HG03064 (cell line): Measurements from ENCODE around the gene MAD2L1BP.

Source experiments
- ATAC-seq: cut with Tn5 transposase; IDR thresholded peaks from one replicate; pipeline ENCODE4 v1.9.1; 2021; ENCODE audit warnings: low read depth; ENCODE audit not compliant: unreplicated experiment

MAD2L1BP gene

DNA sequence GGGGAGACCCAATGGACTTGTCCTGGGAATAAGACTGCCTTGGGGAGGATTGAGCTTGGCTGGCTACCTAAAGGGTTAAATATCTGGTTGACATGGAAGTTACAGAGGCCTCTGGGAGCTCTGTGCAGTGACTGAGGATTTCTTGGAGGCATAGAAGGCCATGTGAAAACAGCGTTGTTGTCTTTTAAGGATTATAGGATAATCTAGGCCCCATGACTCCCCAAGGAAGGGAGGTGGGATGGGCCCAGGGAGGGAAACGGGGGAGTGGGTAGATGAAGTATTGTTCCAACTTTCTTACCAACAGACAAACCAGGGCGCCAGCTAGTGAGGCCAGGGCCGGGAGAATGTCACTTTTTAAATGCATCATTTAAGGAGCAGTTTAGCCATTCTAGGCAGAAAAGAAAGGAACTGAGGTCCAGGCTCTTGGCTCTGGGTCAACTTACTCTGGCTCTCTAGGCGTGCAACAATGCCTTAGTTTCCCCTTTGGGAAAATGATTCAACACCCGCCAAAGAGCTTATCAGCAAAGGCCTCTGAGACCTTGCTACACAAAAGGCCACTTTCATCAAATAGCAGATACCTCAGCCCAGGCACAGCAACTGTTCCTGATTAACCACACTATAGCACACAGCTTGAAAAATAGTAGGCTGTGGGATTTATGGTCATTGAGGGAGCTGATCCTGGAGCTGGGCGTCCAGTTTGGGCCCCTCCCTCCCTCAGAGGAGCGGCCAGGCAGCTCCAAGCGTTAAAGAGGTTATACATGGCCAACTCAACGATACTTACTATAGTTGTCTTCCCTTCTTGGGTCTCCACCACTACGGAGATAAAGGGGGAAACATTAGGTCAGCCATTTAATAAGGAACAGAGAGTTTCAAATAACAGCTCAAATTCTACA lies 44.9 kb downstream of the MAD2L1BP start:
- ATAC-seq, result no peak

DNA sequence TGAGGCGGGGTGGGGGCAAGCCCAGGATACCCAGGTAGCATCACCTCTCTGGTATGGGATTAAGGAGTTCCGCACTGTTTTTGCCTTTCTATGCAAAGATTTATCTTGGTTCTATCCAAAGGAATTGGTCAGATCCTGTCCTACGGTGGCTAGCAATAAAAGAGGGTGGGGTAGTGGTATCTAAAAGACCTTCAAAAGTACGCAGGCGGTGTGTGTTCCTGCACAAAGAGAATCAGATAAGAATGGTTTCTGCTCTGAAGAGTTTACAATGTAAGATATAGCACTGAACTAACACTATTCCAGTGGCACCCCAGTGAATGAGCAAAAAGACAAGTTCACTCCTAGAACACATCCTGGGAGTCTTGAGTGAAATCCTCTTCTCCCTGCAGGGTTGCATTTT lies 45.7 kb downstream of the MAD2L1BP start:
- ATAC-seq, result no peak

DNA sequence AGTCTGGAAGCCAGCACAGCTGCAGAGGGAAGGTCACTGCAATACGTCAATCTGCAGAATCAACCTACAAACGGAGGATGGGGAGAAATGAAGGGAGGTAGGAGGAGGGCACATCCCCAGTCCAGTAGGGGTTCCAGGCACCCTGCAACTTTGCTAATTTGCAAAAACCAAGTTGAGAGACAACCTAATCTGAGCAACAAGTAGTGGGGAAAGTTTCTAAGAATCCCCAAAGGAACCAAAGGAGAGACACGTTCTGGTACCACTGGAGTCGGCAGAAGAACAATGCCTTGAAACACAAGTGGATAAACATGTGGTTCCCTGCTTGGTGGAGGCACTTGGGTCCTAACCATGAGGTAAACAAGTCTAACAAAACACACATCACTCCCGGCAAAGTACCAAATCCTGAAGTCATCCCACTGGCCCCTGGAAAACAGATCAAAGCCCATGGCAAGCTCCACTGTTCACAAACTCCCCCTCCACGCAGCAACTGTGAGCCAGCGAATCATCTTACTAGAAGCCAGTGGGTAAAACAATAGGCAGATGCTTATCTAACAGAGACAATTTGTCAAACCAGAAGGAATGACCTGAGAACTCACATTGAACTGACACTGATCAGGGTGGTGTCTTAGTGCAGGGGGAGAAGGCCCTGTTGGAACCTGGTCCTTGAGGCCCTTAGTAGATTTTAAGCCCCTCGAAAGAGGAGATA lies 47.2 kb downstream of the MAD2L1BP start:
- ATAC-seq, result no peak

DNA sequence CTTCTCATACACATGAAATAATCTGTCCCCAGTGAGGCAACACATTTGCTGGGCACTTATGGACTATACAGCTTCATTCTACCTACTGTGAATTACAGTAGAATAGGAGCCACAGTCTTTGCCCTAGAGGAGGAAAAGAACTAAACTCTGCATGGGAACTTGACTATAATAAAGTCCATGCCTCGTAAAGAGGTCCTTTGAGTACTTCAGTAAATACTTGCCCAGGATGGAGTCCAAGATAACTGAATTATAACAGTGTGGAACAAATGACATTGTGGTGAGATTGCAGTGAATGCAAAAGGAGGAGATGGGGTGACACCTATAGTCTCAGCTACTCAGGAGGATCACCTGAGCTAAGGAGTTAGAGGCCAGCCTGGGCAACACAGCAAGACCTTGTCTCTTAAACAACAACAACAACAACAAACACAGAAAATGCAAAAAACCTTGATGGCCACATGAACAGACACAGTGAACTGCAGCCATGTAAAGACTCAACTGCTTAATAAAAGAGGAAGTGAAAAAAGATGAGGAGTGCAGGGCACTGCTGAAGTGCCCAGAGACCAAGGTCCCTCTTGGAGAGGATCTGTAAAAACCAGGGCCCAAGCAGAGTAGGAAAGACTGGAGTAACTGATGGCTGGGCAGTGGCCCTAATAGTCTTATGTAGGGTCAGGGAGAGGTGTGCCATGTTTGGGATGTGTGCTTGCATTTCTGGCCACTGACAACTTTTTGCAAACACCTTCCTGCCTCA lies 48.2 kb downstream of the MAD2L1BP start:
- no peak for ATAC-seq

DNA sequence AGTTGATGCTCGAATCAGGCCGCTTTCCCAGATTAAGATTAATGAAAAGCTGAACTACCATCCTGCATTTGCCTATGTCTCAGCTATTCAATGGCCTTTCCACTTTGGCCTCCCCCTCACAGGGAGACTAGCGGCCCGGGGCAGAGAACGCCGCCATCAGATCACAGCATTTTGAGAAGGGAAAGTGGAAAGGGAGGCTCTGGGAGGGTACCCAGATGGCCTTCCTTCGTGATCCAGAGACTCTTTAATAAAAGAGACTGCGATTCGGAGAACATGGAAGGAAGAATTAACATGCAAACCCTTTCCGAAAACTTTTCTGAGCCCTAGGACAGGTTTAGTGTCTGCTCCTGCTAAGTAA lies 51.4 kb downstream of the MAD2L1BP start:
- ATAC-seq, result no peak

DNA sequence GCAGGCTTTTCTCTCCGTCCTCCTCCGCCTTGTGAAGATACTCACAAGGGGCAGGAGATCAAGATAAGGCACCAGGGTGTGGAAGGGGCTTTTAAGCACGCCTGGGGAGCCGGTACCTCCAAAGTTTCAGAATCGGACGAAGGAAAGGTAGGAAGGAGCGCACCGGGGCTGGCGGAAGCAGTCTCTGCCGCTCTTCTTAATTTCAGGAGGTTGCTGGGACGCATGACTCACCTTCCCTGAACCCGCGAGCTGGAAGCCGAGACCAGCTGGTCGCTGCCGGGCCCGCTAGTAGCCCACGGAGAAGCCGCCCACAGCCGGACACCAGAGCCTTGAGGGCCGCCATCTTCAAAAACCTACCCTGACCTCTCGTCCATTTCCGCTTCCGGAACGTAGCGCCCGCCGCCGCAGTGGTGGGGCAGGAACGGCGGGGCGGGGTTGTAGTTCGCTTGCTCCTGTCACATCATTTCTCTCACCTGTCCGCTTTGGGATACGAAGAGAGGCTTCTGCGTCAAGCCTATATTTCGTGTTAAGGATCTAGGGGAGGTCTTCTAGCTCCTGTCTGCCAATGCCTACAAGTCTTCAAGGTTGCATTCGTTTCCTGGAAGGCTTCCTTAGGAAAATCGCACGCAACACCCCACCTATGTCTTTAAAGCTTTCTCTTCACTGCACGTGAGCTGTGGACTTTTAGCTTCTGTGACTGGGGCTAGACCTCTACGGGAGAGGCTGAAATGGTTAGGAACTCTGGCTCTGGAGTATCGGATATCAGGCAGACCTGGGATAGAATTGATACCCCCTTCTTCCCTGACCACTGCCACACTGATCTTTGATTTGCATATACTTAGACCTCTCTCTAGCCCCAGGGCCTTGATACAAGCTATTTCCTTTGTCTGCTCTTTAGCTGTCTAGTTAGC lies 52.1 kb downstream of the MAD2L1BP start, which contains the start of gene MRPS18A:
Gene MRPS18A (minus strand): TSS at position 355 of the 911 bp plus-strand sequence. CDS start 12 bp downstream, at position 343.
- ATAC-seq, result peak; percentile 87

DNA sequence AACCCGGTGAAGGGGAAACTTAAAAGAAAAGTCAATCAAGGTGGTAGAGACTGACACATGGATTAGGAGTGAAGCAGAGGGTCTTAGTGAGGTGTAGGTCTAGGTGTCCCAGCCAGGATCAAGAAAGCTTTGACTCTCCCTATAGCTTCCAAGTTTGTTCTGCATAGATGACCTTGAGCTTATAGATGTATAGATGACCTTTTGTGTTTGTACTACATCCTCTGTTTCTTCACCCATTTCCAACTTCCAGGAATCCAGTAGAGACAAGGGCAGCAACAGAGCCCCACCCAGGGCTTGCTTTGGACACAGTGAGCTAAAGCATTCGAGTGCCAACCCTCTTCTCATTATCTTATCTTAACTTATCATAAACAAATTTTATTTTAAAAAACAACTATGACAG lies 53.8 kb downstream of the MAD2L1BP start:
- no peak for ATAC-seq
